Cardiac fibroblast (primary cell): ENCODE results near the gene FN3K.
A peak's percentile ranks its signal among the peaks of the same experiment; 100 is the strongest.

Experiments
- DNase-seq, 2 donors: peaks; one replicate each; pipeline versions ENCODE4 v3.0.0 to v3.0.0-alpha.2; 2010; ENCODE audit warnings: low read depth in 2 of 2
- H3K4me3 ChIP-seq, 2 donors: replicated peaks in 1 of 2; 1 replicate in 1 of 2; 2 replicates in 1 of 2; pipeline ENCODE4 v1.5.1; 2011; ENCODE audit warnings: low read depth in 2 of 2, low read length in 2 of 2, mild to moderate bottlenecking in 2 of 2, moderate library complexity in 1 of 2
- CTCF ChIP-seq: IDR thresholded peaks from one replicate; pipeline ENCODE4 v1.5.1; 2011; ENCODE audit warnings: low read depth, mild to moderate bottlenecking, low read length, inconsistent platforms

The FN3K gene

GRCh38 chr17:82734987-82735866, at the start of gene FN3K:
Gene FN3K, plus strand, starts transcription at chr17:82735615. Its CDS starts 22 bp downstream, at chr17:82735637.
- peak; percentile 64 to 85 for DNase-seq
- TF ChIP-seq CTCF = no peak
- H3K4me3 ChIP-seq = peak within 1 kb of the TSS; percentile 42 to 57

DNA sequence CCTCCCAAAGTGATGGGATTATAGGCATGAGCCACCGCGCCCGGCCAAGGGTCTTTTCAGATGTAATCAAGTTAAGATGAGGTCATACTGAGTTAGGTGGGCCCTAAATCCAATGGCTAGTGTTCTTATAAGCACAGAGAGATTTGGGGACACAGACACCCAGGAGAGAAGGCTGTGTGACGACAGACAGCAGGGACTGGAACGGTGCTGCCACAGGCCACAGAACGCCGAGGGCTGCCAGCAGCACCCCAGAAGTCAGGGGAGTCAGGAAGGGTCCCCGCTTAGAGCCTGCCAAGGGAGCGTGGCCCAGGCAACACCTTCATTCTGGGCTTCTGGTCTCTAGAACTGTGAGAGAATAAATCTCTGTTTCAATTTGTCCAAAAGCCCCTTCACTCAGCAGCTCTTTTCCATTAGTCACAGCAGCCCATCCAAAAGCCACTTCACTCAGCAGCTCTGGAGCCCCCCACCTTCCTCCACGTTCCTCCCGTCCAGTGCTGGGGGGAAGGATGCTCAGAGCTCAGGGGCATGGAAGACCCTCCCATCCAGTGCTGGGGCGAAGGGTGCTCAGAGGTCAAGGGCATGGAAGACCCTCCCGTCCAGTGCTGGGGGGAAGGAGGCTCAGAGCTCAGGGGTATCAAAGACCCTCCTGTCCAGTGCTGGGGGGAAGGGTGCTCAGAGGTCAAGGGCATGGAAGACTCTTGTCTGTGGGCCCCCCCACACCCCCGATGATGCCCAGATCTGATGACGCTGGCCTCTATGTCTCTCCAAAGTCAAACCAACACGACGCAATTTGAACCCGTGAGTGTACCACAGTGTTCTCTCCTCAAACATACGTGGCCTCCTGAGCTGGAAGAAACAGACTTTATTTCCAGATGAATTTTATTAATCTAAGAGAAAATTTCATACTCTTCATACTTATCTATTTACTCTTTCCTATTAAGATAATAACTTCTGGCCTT, 48.8 kb upstream of the FN3K start:
- no peak overlapping the region for H3K4me3 ChIP-seq
- no peak for TF ChIP-seq CTCF
- DNase-seq = no peak

- H3K4me3 ChIP-seq = no peak overlapping the region
- no peak for TF ChIP-seq CTCF
- no peak for DNase-seq
These were observed 48.0 kb upstream of the FN3K start for GRCh38 chr17:82687375-82687861.

GRCh38 chr17:82687871-82688270, 47.5 kb upstream of the FN3K start:
- TF ChIP-seq CTCF = no peak
- DNase-seq = no peak
- no peak overlapping the region for H3K4me3 ChIP-seq

- no peak for TF ChIP-seq CTCF
- no peak for DNase-seq
- no peak overlapping the region for H3K4me3 ChIP-seq
These were observed 46.3 kb upstream of the FN3K start for GRCh38 chr17:82689077-82689476.

- H3K4me3 ChIP-seq = no peak overlapping the region
- no peak for DNase-seq
- no peak for TF ChIP-seq CTCF
These were observed 44.5 kb upstream of the FN3K start for GRCh38 chr17:82690786-82691489.
